GM23248 (cell line): ENCODE data around the gene RAB3IL1. TPM values are rescaled to one million over a fixed set of nuclear protein-coding genes. Genes with fewer than 3 reads are reported as not detected.

Source experiments
- DNase-seq: peaks from one replicate; pipeline ENCODE4 v3.0.0-alpha.2; 2015
- H2AFZ ChIP-seq: fragments of 200-600 bp; sonication (generic); 2 replicates; pipeline ENCODE4 v1.6.1; 2016; ENCODE audit warnings: antibody characterized with exemption
- H3F3A ChIP-seq: fragments of 200-600 bp; sonication (generic); 2 replicates; pipeline ENCODE4 v1.6.1; 2016; ENCODE audit warnings: mild to moderate bottlenecking, antibody characterized with exemption, mixed run types; ENCODE audit not compliant: insufficient read depth
- H3K27ac ChIP-seq: fragments of 200-600 bp; sonication (generic); 2 replicates; pipeline ENCODE4 v1.5.1; 2016; ENCODE audit warnings: mild to moderate bottlenecking
- H3K27me3 ChIP-seq: fragments of 200-600 bp; sonication (generic); replicated peaks from 2 replicates; pipeline ENCODE4 v1.6.1; 2016; ENCODE audit warnings: mild to moderate bottlenecking; ENCODE audit not compliant: insufficient read depth
- H3K36me3 ChIP-seq: fragments of 200-600 bp; sonication (generic); 2 replicates; pipeline ENCODE4 v1.6.1; 2016; ENCODE audit warnings: low read depth, mild to moderate bottlenecking
- H3K4me1 ChIP-seq: fragments of 200-600 bp; sonication (generic); 2 replicates; pipeline ENCODE4 v1.6.1; 2016; ENCODE audit warnings: mild to moderate bottlenecking; ENCODE audit not compliant: insufficient read depth
- H3K4me2 ChIP-seq: fragments of 200-600 bp; sonication (generic); one replicate; pipeline ENCODE4 v1.6.1; 2016; ENCODE audit warnings: mild to moderate bottlenecking; ENCODE audit not compliant: unreplicated experiment
- H3K4me3 ChIP-seq: fragments of 200-600 bp; sonication (generic); 2 replicates; pipeline ENCODE4 v1.5.1; 2016; ENCODE audit warnings: mild to moderate bottlenecking
- H3K79me2 ChIP-seq: fragments of 200-600 bp; sonication (generic); 2 replicates; pipeline ENCODE4 v1.6.1; 2016; ENCODE audit warnings: mild to moderate bottlenecking; ENCODE audit not compliant: insufficient read depth
- H3K9ac ChIP-seq: fragments of 200-600 bp; sonication (generic); 2 replicates; pipeline ENCODE4 v1.6.1; 2016; ENCODE audit warnings: mild to moderate bottlenecking
- H3K9me2 ChIP-seq: fragments of 200-600 bp; sonication (generic); 2 replicates; pipeline ENCODE4 v1.6.1; 2016; ENCODE audit warnings: mixed run types, mild to moderate bottlenecking, moderate library complexity; ENCODE audit not compliant: insufficient read depth
- H3K9me3 ChIP-seq: fragments of 200-600 bp; sonication (generic); one replicate; pipeline ENCODE4 v1.6.1; 2017; ENCODE audit warnings: low read depth
- H4K20me1 ChIP-seq: fragments of 200-600 bp; sonication (generic); 2 replicates; pipeline ENCODE4 v1.6.0; 2016; ENCODE audit not compliant: insufficient read depth
- EZH2 ChIP-seq: fragments of 200-600 bp; sonication (generic); IDR thresholded peaks from 2 replicates; pipeline ENCODE4 v1.6.1; 2018; ENCODE audit warnings: antibody characterized with exemption, mild to moderate bottlenecking; ENCODE audit not compliant: insufficient read depth, poor library complexity, severe bottlenecking
- EZH2phosphoT487 ChIP-seq: fragments of 200-600 bp; sonication (generic); IDR thresholded peaks from 2 replicates; pipeline ENCODE4 v1.6.1; 2018; ENCODE audit warnings: antibody characterized with exemption, moderate library complexity, mild to moderate bottlenecking, low read depth; ENCODE audit not compliant: insufficient read depth
- WGBS, 2 experiments: methylation state at CpG; one replicate each; pipeline ENCODE4 v1.1.6; 2015 to 2017; ENCODE audit warnings: low lambda C conversion rate in 2 of 2, low coverage in 1 of 2; ENCODE audit errors: missing lambda C conversion rate in 2 of 2; 5-methylcytosine and 5-hydroxymethylcytosine counted together
- in situ Hi-C: fragments of 300-500 bp; cut with MboI; formaldehyde crosslinking; loops from 2 replicates; pipeline ENCODE4 v1.15.0; 2020
- polyA plus RNA-seq: library from polyadenylated mRNA; unstranded; fragments of >200 nt; fragmentation: Nextera tagmentation; extraction: Ambion mirVana; gene quantifications from 2 replicates; pipeline ENCODE4 v1.2.1, GENCODE V29; 2016
- total RNA-seq: library from RNA; depleted of rRNA; stranded (reverse); fragments of >200 nt; shearing (Covaris generic); gene quantifications from 2 replicates; pipeline ENCODE4 v1.2.3, GENCODE V29; 2014

Gene RAB3IL1
- total and polyA plus RNA-seq, 2 experiments from 2014 or later: 3.3 to 6.6 TPM

GRCh38 chr11:61928606-61929005 lies 11.2 kb upstream of the RAB3IL1 start:
- Histone ChIP-seq H3K4me1 (peaks cover 2% of the 10 kb centered on the region), H2AFZ (no peak overlapping the region)
- TF ChIP-seq EZH2phosphoT487 (no peak), EZH2 (no peak)

GRCh38 chr11:61927501-61927900 lies 10.1 kb upstream of the RAB3IL1 start:
- Histone ChIP-seq H3K36me3 (no peaks in the 10 kb centered on the region), H3K27me3 (no peaks in the 10 kb centered on the region), H3K27ac (no peak overlapping the region), H4K20me1 (no peaks in the 10 kb centered on the region), H3K9me3 (no peaks in the 10 kb centered on the region), H3K9me2 (no peaks in the 10 kb centered on the region), H3K4me2 (no peak overlapping the region), H3K4me1 (peaks cover 13% of the 10 kb centered on the region), H3K4me3 (no peak overlapping the region), H2AFZ (no peak overlapping the region), H3K9ac (no peak overlapping the region), H3K79me2 (no peaks in the 10 kb centered on the region), H3F3A (no peaks in the 10 kb centered on the region)
- no peak for DNase-seq
- in situ Hi-C loops: no loop called here
- WGBS, 2 experiments: 92 to 96% methylated on average over 1 of the region's 1 CpG
- TF ChIP-seq EZH2: no peak
- TF ChIP-seq EZH2phosphoT487: no peak

More at GRCh38 chr11:61928606-61929005, 11.2 kb upstream of the RAB3IL1 start:
- in situ Hi-C loops: no loop called here
- Histone ChIP-seq H3K27ac (no peak overlapping the region), H3K9me3 (no peaks in the 10 kb centered on the region), H3K36me3 (no peaks in the 10 kb centered on the region), H3K4me3 (no peak overlapping the region), H3K27me3 (no peaks in the 10 kb centered on the region), H3K9me2 (no peaks in the 10 kb centered on the region), H4K20me1 (no peaks in the 10 kb centered on the region), H3K9ac (no peak overlapping the region), H3F3A (no peaks in the 10 kb centered on the region), H3K79me2 (no peaks in the 10 kb centered on the region), H3K4me2 (no peak overlapping the region)
- peak; percentile 63 for DNase-seq

GRCh38 chr11:61926235-61926634 lies 8.9 kb upstream of the RAB3IL1 start:
- Histone ChIP-seq H3F3A (no peaks in the 10 kb centered on the region), H3K4me3 (no peak overlapping the region), H3K4me2 (no peak overlapping the region), H3K27ac (no peak overlapping the region), H4K20me1 (no peaks in the 10 kb centered on the region), H3K27me3 (no peaks in the 10 kb centered on the region), H3K9me2 (no peaks in the 10 kb centered on the region), H3K9ac (no peak overlapping the region), H3K4me1 (peaks cover 18% of the 10 kb centered on the region), H2AFZ (no peak overlapping the region), H3K79me2 (no peaks in the 10 kb centered on the region), H3K36me3 (no peaks in the 10 kb centered on the region), H3K9me3 (no peaks in the 10 kb centered on the region)
- in situ Hi-C loops: no loop called here
- no peak for DNase-seq
- TF ChIP-seq EZH2phosphoT487 (no peak), EZH2 (no peak)
- WGBS, 2 experiments: 74 to 80% methylated on average over 3 of the region's 3 CpGs

GRCh38 chr11:61925736-61926135 lies 8.4 kb upstream of the RAB3IL1 start:
- no peaks in the 10 kb centered on the region for H3K36me3 ChIP-seq
- no peaks in the 10 kb centered on the region for H3K9me3 ChIP-seq
- H3K4me3 ChIP-seq: no peak overlapping the region
- TF ChIP-seq EZH2phosphoT487 (no peak), EZH2 (no peak)
- no peaks in the 10 kb centered on the region for H3K27me3 ChIP-seq
- no peaks in the 10 kb centered on the region for H3K79me2 ChIP-seq
- no peak overlapping the region for H2AFZ ChIP-seq
- H3K4me1 ChIP-seq: peaks cover 18% of the 10 kb centered on the region
- no peak overlapping the region for H3K4me2 ChIP-seq
- H3F3A ChIP-seq: no peaks in the 10 kb centered on the region
- H3K27ac ChIP-seq: no peak overlapping the region
- DNase-seq: no peak
- H3K9ac ChIP-seq: no peak overlapping the region
- 83 to 88% methylated on average over 2 of the region's 2 CpGs for WGBS, 2 experiments
- no peaks in the 10 kb centered on the region for H4K20me1 ChIP-seq
- H3K9me2 ChIP-seq: no peaks in the 10 kb centered on the region
- in situ Hi-C loops: no loop called here

- no peak for TF ChIP-seq EZH2
- TF ChIP-seq EZH2phosphoT487: no peak
- H3K79me2 ChIP-seq: no peaks in the 10 kb centered on the region
- 0 out of 2 replicates have a peak overlapping the region, but pooled peaks have one; percentile 20 for H3K9ac ChIP-seq
- no peaks in the 10 kb centered on the region for H3F3A ChIP-seq
- no peak for DNase-seq
- peaks cover 18% of the 10 kb centered on the region for H3K4me1 ChIP-seq
- H3K36me3 ChIP-seq: no peaks in the 10 kb centered on the region
- in situ Hi-C loops: no loop called here
- H3K9me2 ChIP-seq: no peaks in the 10 kb centered on the region
- H3K4me3 ChIP-seq: no peak overlapping the region
- H2AFZ ChIP-seq: peak overlapping the region; percentile 67; the same call in 1 of the 2 replicates
- WGBS, 2 experiments: 33 to 34% methylated on average over 6 of the region's 6 CpGs
- no peaks in the 10 kb centered on the region for H4K20me1 ChIP-seq
- no peaks in the 10 kb centered on the region for H3K9me3 ChIP-seq
- no peak overlapping the region for H3K27ac ChIP-seq
- no peak overlapping the region for H3K4me2 ChIP-seq
- no peaks in the 10 kb centered on the region for H3K27me3 ChIP-seq
Measured at GRCh38 chr11:61924064-61924455, 6.7 kb upstream of the RAB3IL1 start.
